Hypothalamus (tissue), 51 donors: ENCODE data around the gene RPL41.
"Not testable (repeated sequence)": the region's sequence is repeated elsewhere in the genome, so short reads cannot be mapped to it uniquely, and the experiment has no call there.

Experiments
- DNase-seq, 51 donors: peaks; one replicate each; lab custom pipeline; 2025; lab: John Stamatoyannopoulos, UW

Gene RPL41

DNA sequence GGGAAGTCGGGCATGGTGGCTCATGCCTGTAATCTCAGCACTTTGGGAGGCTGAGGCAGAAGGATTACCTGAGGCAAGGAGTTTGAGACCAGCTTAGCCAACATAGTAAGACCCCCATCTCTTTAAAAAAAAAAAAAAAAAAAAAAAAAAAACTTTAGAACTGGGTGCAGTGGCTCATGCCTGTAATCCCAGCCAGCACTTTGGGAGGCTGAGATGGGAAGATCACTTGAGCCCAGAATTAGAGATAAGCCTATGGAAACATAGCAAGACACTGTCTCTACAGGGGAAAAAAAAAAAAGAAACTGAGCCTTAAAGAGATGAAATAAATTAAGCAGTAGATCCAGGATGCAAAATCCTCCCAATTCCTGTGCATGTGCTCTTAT, 13.8 kb upstream of the RPL41 start:
- no peak for DNase-seq

DNA sequence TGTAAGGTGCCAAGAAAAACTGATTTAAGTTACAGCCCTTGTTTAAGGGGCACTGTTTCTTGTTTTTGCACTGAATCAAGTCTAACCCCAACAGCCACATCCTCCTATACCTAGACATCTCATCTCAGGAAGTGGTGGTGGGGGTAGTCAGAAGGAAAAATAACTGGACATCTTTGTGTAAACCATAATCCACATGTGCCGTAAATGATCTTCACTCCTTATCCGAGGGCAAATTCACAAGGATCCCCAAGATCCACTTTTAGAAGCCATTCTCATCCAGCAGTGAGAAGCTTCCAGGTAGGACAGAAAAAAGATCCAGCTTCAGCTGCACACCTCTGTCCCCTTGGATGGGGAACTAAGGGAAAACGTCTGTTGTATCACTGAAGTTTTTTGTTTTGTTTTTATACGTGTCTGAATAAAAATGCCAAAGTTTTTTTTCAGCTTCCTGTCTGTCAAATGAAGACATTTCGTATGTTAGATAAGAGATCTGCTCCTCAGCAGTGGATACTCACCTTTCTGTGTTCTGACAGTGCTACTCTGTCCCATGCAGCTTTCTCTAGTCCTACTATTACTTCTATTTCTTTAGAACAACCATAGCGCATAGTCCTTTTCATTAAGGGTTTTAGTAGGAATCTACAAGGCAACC, 13.2 kb upstream of the RPL41 start:
- DNase-seq = no peak

DNA sequence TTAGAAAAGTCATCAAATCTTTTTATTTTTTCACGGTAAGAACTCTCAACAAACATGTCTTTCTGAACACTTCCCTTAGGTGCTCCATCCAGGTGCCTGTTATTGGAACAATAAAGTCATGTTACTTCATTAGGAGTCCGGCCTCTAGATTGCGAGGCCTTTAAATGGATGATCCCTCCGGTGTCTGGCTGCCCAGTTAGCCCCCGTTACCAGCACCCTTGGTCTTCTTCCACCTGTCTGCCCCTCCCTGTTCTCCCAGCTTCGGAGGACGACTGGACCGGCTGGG, 12.7 kb upstream of the RPL41 start:
- no peak for DNase-seq

DNA sequence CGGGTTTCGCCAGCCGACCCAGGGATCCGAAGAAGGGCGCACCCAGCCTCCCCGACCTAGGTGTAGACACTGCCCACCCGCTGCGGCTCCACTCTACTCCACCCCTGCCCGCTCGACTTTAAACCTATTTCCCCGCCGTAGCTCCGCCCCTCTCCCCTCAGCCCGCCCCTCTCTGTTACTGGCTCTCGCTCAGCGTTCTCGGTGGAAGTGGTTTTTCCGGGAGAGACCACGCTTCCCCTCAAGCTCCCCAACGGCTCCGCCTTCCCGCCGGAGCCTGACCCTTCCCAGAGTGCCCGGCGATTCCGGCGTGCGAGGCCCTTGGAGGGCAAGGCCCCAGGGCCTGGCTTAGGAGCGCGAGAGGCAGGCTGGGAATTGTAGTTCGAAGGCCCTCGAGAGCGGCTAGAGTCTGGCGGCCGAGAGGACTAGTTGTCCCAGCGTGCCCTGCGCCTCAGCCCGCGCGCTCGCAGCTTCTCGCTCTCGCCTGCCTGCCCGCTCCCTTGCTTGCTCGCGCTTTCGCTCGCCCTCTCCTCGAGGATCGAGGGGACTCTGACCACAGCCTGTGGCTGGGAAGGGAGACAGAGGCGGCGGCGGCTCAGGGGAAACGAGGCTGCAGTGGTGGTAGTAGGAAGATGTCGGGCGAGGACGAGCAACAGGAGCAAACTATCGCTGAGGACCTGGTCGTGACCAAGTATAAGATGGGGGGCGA, 12.2 kb upstream of the RPL41 start, which contains the start of gene PA2G4:
Gene PA2G4, plus strand, starts transcription at position 451 of the 706 bp plus-strand sequence. Its CDS starts 179 bp downstream, at position 630.
- DNase-seq = peak; percentile 74 to 98 (median 94)

DNA sequence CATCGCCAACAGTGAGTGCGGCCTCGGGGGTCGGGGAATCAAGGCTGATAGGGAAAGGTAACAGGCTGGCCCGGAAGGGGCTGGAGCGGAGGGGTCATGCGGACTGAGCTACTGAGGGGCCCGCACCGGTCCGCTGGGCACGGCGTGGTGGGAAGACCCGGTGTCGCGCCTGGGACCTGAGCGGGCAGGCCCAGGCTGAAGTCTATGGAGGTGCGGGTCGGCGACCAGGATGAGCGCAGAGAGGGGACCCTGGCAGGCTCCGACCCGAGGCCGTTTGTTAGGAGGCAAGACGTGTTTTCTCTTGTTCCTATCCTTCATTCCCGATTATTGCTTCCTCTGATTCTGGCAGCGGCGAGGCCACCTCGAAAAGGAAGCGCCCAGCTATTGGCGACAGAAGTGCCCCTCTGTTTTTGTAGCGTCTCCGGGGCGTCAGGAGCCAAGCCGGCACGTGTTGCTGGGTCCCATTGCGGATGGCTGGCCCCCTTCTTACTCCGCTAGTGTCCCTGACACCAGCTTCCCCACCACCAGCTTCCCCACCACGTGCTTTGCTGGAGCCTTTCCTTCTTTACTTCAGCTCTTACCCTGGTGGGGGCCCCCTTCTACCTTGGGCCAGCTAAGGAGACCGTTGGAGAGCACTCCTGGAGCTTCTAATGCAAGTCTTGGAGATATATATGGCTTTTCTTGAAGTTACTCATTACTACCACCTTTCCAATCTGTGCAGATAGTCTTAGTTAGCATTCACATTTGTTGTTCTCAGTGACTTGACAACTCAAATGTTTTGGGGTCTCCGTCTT, 11.4 kb upstream of the RPL41 start:
- DNase-seq = peak in 9 of 51 donors; percentile 30 to 59 (median 47)

DNA sequence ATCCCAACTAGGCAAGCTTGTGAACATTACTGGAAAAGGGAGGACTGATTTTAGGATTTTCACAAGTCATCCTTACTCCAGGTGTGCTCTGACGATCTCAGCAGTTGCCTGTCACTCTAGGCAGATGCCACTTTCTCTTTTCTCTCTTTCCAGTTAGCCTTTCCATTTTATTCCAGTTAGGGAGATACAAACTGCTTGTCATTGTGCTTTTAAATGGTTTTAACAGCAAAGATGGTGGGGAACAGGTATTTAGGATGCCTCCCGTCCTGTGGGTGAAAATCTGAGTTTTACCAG, 10.9 kb upstream of the RPL41 start:
- DNase-seq = no peak

DNA sequence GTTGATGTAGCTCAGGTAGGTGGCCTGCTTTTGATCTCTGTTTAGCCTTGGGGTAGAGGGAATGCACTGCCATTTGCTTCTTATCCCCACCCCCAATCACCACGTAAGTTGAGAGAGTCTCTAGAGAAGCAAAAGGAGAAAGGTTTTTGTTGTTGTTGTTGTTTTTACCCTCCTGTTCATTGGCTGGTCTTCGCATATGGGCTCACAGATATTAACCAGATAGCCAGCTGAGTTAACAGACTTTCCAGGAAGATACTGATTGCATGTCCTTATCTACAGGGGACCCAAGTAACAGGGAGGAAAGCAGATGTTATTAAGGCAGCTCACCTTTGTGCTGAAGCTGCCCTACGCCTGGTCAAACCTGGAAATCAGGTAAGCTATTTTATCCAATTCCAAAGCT, 9.2 kb upstream of the RPL41 start:
- DNase-seq = no peak

DNA sequence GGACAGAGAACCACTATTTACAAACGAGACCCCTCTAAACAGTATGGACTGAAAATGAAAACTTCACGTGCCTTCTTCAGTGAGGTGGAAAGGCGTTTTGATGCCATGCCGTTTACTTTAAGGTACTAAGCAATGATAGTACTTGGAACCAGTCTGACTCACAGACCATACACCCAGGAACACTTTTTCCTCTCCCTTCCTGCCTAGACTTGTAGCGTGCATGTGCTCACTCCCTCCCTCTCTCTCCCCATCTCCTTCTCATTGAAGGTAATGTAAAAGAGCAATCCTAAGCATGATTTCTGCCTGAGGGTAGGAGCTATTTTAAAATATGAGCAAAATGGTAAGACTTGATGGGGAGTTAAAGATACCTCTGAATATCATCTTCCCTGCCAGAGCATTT, 5.9 kb upstream of the RPL41 start:
- no peak for DNase-seq

DNA sequence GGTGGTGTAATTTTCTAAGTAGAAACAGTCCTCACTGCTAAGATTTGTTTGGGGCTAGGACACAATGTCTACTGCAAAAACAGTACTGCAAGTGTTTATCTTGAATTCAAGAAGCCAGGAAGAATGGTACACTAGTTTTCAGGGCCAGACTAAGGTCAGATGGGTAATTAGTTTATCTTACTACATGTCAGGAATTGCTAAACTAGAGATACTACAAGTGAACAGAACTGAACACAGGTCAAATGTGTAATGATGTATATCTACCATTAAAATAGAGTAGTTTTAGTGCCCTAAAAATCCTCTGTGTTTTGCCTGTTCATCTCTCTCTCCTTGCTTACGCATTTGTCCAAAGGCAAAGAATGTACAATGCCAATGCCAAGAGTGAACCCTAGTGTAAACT, 2.3 kb upstream of the RPL41 start:
- DNase-seq = no peak

DNA sequence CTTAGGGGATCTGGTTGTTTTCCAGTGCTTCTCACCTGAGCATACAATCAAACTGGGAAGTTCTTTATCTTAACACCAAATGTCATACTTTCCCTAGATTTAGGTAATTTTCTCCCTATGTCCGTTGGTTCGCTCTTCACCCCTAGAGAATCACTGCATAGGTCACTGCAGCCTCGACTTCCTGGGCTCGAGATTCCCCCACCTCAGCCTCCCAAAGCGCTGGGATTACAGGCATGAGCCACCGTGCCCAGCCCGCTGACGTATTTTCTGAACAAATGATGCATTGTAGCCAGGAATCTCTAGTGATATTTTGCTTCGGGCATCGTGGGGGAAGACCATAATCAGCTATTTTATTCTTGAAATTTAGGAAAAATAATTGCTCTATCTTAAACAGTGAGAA, 1.1 kb upstream of the RPL41 start:
- peak in 8 of 51 donors; percentile 4 to 20 (median 12) for DNase-seq

DNA sequence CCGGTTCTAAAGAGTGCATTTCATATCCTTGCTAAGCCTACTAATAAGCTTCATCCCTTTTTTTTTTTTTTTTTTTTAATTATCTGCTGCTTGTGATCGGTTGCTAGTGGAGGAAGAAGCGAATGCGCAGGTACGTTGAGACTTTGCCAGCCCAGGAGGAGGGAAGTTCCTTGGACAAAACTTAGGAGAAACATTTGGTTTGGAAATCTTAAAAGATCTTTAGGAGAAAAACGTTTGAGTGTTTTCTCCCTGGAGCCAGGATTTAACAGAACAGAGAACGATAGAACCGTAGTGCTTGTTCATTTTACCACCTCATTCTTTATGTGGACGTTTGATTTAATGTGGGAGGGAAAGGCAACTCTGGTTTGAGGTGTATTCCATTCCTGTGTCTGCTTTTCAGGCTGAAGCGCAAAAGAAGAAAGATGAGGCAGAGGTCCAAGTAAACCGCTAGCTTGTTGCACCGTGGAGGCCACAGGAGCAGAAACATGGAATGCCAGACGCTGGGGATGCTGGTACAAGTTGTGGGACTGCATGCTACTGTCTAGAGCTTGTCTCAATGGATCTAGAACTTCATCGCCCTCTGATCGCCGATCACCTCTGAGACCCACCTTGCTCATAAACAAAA, 761 bp downstream of the RPL41 start:
- DNase-seq = not testable (repeated sequence)

DNA sequence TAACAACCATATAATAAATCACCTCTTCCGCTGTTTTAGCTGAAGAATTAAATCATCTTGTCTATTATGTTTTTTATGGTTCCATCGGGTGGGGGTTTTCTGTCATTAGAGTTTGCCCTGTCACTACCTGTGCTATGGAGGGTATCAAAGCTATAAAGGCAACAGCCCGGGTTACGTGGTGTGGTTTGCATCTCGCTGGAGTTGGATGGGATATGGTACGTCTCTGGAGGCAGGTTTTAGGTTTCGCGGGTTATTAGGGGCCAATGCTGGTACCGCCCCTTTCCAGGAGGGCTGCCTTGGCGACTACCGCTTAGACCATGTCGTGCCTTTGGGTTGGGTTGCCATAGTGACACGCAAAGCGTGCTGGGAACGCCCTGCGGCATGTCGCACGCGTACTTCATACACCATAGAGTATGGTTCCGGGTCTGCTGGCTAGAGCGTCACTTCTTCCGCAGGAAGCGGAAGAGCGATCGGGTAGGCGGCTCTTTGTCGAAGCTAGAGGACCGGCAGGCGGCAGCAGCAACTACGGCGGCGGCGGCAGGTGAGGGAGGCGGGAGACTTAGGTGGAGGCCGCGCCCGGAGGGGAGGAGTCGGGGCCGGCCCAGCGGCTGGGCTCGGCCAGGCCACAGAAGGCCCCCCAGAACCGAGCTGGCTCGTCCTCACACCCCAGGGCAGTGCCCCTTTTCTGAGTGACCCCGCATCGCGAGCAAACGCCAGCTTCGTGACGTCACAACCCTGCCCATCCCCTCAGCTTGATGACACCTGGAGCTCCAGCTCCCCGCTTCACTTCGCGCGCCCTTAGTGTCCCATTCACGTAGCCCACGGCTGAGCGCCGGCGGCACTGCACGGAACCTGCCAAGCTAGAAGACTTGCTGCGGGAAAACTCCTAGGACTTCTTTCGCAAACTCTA, 1.6 kb downstream of the RPL41 start, which contains the start of gene ZC3H10:
Gene ZC3H10, plus strand, starts transcription at position 489 of the 910 bp plus-strand sequence. CDS start 2,297 bp downstream, outside the sequence.
- DNase-seq = peak; percentile 58 to 98 (median 93)

DNA sequence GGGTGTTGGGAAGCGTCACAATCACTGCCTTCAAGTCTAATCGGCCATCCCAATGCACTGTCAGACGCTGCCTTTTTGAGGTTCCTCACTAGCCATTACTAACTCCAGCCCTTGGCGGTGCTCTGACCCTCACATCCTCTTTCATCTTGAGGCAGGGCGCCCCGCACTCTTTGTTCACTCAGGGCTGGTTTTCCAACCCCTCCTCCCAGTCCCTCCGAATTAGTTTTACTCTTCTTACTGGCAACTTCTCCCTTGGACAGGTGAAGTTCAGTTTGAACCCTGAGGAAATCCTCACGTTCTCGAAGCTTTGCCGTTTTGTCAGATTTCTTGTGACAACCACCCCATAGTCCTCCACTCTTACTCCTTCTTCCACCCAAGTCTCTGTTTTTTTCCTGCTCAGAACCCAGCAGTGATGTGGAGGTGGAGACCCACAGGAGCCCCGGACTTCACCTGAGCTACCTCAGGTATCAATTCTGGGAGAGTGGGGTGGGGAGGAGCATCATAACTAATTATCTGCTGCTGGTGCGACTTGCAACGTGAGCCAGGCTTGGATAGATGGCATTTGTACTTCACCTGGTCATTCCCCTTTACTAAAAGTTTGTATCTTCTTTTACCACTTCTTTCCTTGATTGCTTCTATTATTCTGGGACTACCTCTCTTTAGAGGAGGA, 2.4 kb downstream of the RPL41 start:
- peak in 1 of 51 donors; percentile 32 for DNase-seq

DNA sequence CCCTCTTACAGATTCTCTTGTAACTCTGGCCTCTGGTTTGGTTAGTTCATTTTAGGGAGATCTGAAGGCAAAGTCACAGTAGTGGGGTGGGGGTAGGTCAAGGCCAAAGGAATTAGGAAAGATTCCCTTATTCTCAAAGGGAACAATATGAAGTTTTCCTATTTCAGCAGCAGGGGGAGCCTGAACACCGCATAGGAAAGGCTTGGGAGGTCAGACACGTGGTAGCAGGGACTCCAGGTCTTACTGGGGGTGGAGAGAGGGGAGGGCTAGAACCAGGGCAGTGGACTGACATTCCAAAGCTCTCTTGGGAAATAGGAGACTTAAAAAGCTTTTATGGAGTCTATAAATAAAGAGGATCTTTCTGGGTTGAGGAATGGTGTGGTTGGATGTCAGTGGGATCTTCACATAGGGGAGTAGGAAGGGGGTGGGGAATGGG, 2.9 kb downstream of the RPL41 start:
- peak in 33 of 51 donors; percentile 1 to 65 (median 27) for DNase-seq

DNA sequence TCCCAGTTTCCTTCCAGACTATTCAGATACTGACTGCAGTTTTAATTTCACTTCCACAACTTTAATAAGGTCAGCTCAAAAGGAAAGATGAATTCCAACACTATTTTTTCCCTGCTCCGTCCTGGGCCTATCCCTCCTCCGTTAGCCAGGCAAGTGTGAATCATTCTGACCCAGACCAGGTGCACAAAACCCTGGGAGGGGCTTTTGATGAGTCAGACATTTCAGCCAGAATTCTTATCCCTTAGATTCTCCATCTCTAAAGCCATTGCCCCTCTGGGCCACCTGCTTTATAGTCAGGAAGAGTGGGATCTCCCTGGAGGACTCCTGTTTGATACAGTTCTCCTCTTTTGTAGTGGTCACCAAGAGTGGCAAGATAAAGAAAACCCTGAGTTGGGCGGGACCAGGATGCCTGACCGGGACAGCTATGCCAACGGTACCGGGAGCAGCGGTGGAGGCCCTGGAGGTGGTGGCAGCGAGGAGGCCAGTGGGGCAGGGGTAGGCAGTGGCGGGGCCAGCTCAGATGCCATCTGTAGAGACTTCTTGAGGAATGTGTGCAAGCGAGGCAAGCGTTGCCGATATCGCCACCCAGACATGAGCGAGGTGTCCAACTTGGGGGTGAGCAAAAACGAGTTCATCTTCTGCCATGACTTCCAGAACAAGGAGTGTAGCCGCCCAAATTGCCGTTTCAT, 3.9 kb downstream of the RPL41 start:
- no peak for DNase-seq

DNA sequence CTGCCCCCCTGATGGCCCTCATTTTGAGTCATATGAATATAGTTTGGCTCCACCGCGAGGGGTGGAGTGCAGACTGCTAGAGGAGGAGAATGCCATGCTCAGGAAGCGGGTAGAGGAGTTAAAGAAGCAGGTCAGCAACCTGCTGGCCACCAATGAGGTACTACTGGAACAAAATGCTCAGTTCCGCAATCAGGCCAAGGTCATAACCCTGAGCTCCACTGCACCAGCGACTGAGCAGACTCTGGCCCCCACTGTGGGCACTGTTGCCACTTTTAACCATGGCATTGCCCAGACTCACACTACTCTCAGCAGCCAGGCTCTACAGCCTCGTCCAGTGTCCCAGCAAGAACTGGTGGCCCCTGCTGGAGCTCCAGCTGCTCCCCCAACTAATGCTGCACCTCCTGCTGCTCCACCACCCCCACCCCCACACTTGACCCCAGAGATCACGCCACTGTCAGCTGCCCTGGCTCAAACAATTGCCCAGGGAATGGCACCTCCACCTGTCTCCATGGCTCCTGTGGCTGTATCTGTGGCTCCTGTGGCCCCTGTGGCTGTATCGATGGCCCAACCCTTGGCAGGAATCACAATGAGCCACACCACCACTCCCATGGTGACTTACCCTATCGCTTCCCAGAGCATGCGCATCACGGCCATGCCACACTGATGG, 4.9 kb downstream of the RPL41 start:
- DNase-seq = no peak

DNA sequence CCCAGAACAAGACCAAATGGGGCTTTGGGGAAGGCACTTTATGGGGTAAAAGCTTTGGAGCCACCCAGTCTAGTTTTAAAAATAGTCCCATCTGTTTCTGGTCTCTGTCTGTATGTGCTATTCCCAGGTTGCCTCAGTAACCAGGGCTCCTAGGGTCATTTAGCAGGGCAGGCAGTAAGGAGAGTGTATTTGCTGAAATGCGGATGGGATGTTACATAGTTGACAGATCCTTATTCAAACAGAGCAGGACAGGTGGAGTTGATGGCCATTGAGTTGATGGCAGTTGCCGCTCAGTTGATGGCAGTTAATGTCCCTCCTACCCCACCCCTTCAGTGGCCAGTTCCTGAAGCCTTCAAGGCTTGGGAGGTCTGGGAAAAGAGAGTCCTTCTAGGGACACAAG, 6.2 kb downstream of the RPL41 start:
- DNase-seq = no peak

DNA sequence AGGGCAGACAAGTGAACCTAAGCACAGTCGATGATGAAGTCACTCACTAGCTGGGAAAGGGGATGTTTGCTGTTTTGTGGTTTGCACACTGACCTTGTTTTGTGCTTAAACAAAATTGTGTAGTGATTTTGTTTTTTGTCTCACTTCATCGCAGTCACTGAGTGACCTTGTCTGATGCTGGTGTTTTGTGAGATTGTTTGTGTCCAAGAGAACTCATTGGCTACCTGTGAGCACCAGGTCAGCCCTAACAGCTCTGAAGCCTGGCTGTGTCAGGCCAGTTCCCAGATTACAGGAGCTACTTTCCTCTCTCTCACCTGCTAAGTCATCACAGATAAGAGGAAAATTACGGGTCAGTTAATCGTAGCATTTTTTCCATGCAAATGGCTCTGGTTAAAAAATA, 7.7 kb downstream of the RPL41 start:
- DNase-seq = no peak
